SK-N-MC (cell line): ENCODE measurements around the gene LRP1-AS.

Experiments used
- EZH2 ChIP-seq: fragments of 200-600 bp; sonication (generic); IDR thresholded peaks from one replicate; pipeline ENCODE4 v1.6.1; 2017; ENCODE audit warnings: antibody characterized with exemption
- POLR2AphosphoS5 ChIP-seq: IDR thresholded peaks from 2 replicates; pipeline ENCODE4 v1.6.1; 2012; ENCODE audit warnings: mild to moderate bottlenecking, low read depth, low read length, borderline replicate concordance

DNA sequence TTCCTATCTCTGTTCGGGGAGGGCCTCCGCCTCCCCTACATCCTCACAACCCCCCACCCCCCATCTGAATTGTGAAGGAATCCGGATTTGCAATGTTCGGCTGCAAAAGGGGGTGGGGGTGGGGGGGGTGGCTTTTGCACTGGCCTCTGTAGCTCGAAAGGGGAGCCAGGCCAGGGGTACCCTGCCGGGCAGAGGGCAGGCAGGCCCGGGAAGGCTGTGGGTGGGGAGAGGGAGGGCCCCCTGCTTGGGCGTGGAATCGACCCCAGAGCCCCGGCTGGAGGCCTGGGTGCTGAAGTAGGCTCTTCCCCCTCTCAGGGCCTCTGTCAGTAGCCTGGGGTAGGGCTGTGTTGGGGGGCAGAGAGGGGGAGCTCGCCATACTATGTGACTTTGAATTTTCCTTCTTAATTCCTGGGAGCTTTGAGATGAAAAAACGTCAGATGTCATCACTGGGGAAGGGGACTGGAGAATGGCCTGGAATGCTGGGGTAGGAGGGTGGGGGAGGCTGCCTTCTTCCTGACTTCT, 18.0 kb downstream of the LRP1-AS start:
- TF ChIP-seq POLR2AphosphoS5 (no peak), EZH2 (no peak)
